IMR-90 (cell line): ENCODE data around the gene ACOT4. TPM values are rescaled to one million over a fixed set of nuclear protein-coding genes. Genes with fewer than 3 reads are reported as not detected.
"Not testable (repeated sequence)": the region's sequence is repeated elsewhere in the genome, so short reads cannot be mapped to it uniquely, and the experiment has no call there.

Experiments used
- ATAC-seq: fragments of 200-7000 bp; cut with Tn5 transposase; 2 replicates; pipeline ENCODE4 v1.9.1; 2020; ENCODE audit warnings: low read depth, mild to moderate bottlenecking, moderate library complexity
- BruUV-seq: library from RNA; stranded (reverse); fragments of 400-500 nt; replicated peaks from 2 replicates; lab custom pipeline; 2021; lab: Mats Ljungman, UMichigan
- CTCF ChIA-PET: fragments of 300-600 bp; formaldehyde crosslinking; extraction: SDS; loops from one replicate; lab custom pipeline; 2021; ENCODE audit warnings: antibody characterized with exemption; lab: Yijun Ruan, JAX
- POLR2A ChIA-PET: fragments of 300-600 bp; sonication (Branson Sonifier 250); formaldehyde crosslinking; loops from one replicate; lab custom pipeline; 2022; ENCODE audit warnings: antibody characterized with exemption; ENCODE audit not compliant: unreplicated experiment; lab: Charles Lee
- DNase-seq: peaks from one replicate; pipeline ENCODE4 v3.0.0; 2013
- H2AFZ ChIP-seq: replicated peaks from 2 replicates; pipeline ENCODE3; 2013; ENCODE audit warnings: low read length, mild to moderate bottlenecking; ENCODE audit not compliant: poor library complexity
- H2AK5ac ChIP-seq: 2 replicates; pipeline ENCODE4 v1.6.1; 2013; ENCODE audit warnings: low read depth, low read length, inconsistent platforms
- H2AK9ac ChIP-seq: replicated peaks from 2 replicates; pipeline ENCODE3; 2013; ENCODE audit warnings: mild to moderate bottlenecking, low read depth, low read length, moderate library complexity; ENCODE audit not compliant: poor library complexity
- H2BK120ac ChIP-seq: 2 replicates; pipeline ENCODE4 v1.6.1; 2013; ENCODE audit warnings: low read depth, low read length, inconsistent platforms
- H2BK15ac ChIP-seq: 3 replicates; pipeline ENCODE4 v1.6.1; 2013; ENCODE audit warnings: low read depth, low read length, inconsistent platforms
- H2BK20ac ChIP-seq: 2 replicates; pipeline ENCODE4 v1.6.1; 2013; ENCODE audit warnings: low read depth, mild to moderate bottlenecking, inconsistent platforms, low read length, moderate library complexity
- H2BK5ac ChIP-seq: 2 replicates; pipeline ENCODE4 v1.6.1; 2013; ENCODE audit warnings: mild to moderate bottlenecking, low read depth, low read length, inconsistent platforms; ENCODE audit not compliant: poor library complexity, severe bottlenecking
- H3K14ac ChIP-seq: replicated peaks from 2 replicates; pipeline ENCODE4 v1.6.1; 2013; ENCODE audit warnings: low read depth, low read length, inconsistent platforms
- H3K18ac ChIP-seq: 2 replicates; pipeline ENCODE4 v1.6.1; 2013; ENCODE audit warnings: low read depth, low read length, control low read depth
- H3K23ac ChIP-seq: 2 replicates; pipeline ENCODE4 v1.6.1; 2013; ENCODE audit warnings: low read depth, low read length, inconsistent platforms
- H3K27ac ChIP-seq: 2 replicates; pipeline ENCODE4 v1.5.1; 2013; ENCODE audit warnings: mild to moderate bottlenecking, control low read depth, low read length; ENCODE audit not compliant: insufficient read depth
- H3K27me3 ChIP-seq: 2 replicates; pipeline ENCODE4 v1.6.1; 2013; ENCODE audit warnings: low read length; ENCODE audit not compliant: control insufficient read depth, insufficient read depth
- H3K36me3 ChIP-seq: 2 replicates; pipeline ENCODE4 v1.6.1; 2013; ENCODE audit warnings: low read length, mixed read lengths; ENCODE audit not compliant: control insufficient read depth, insufficient read depth
- H3K4ac ChIP-seq: 2 replicates; pipeline ENCODE4 v1.6.1; 2013; ENCODE audit warnings: low read depth, low read length, inconsistent platforms
- H3K4me1 ChIP-seq: 2 replicates; pipeline ENCODE4 v1.6.1; 2013; ENCODE audit warnings: low read length, mixed read lengths; ENCODE audit not compliant: control insufficient read depth, insufficient read depth
- H3K4me2 ChIP-seq: 2 replicates; pipeline ENCODE4 v1.6.1; 2013; ENCODE audit warnings: low read depth, mild to moderate bottlenecking, control low read depth, low read length, moderate library complexity
- H3K4me3 ChIP-seq: 2 replicates; pipeline ENCODE4 v1.5.1; 2013; ENCODE audit warnings: low read depth, mild to moderate bottlenecking, control low read depth, low read length, moderate library complexity; ENCODE audit not compliant: insufficient read depth
- H3K56ac ChIP-seq: 2 replicates; pipeline ENCODE4 v1.6.1; 2013; ENCODE audit warnings: low read length, inconsistent platforms; ENCODE audit not compliant: insufficient read depth; ENCODE audit errors: extremely low read depth
- H3K79me1 ChIP-seq, 2 experiments: 2 replicates each; pipeline ENCODE4 v1.6.1; 2013; ENCODE audit warnings: low read length in 2 of 2, inconsistent platforms in 1 of 2, low read depth in 1 of 2
- H3K9ac ChIP-seq: 2 replicates; pipeline ENCODE4 v1.6.1; 2013; ENCODE audit warnings: low read depth, low read length, control low read depth
- H3K9me1 ChIP-seq: 2 replicates; pipeline ENCODE4 v1.6.1; 2013; ENCODE audit warnings: low read length, inconsistent platforms; ENCODE audit not compliant: insufficient read depth
- H3K9me3 ChIP-seq: 2 replicates; pipeline ENCODE4 v1.6.1; 2013; ENCODE audit warnings: low read length; ENCODE audit not compliant: control insufficient read depth, insufficient read depth
- H4K20me1 ChIP-seq: 2 replicates; pipeline ENCODE4 v1.6.1; 2013; ENCODE audit warnings: low read length, inconsistent platforms; ENCODE audit not compliant: insufficient read depth
- H4K5ac ChIP-seq: 2 replicates; pipeline ENCODE4 v1.6.1; 2013; ENCODE audit warnings: mild to moderate bottlenecking, low read depth, low read length, control low read depth
- H4K8ac ChIP-seq, 2 experiments: 2 replicates each; pipeline ENCODE4 v1.6.1; 2013; ENCODE audit warnings: low read depth in 2 of 2, low read length in 2 of 2, control low read depth in 1 of 2, inconsistent platforms in 1 of 2
- H4K91ac ChIP-seq: 2 replicates; pipeline ENCODE4 v1.6.1; 2013; ENCODE audit warnings: low read depth, low read length, inconsistent platforms; ENCODE audit not compliant: insufficient read depth
- WGBS, 2 experiments: methylation state at CpG; one replicate each; pipeline versions ENCODE4 v1.1.5 to v1.1.7; 2013; ENCODE audit warnings: missing lambda C conversion rate in 2 of 2; ENCODE audit not compliant: insufficient read length in 1 of 2; ENCODE audit errors: extremely low coverage in 2 of 2; 5-methylcytosine and 5-hydroxymethylcytosine counted together
- dilution Hi-C: fragments of 300-500 bp; cut with HindIII; formaldehyde crosslinking; loops from one replicate; pipeline ENCODE4 v1.14.3; 2018; ENCODE audit warnings: low sequenced_read_pairs; ENCODE audit not compliant: unreplicated experiment
- in situ Hi-C: fragments of 300-500 bp; cut with MboI; formaldehyde crosslinking; loops from 3 replicates; pipeline ENCODE4 v1.14.3; 2019; ENCODE audit warnings: low sequenced_read_pairs, inconsistent platforms, mixed read lengths
- intact Hi-C: fragments of 100-400 bp; cut with micrococcal nuclease; formaldehyde crosslinking; loops from 2 replicates; pipeline ENCODE4 v1.10.0; 2022
- polyA plus RNA-seq, 3 experiments: library from polyadenylated mRNA; depleted of rRNA; stranded (reverse); fragments of >200 nt; gene quantifications; 2 replicates each; pipeline ENCODE4 v1.2.3, GENCODE V29; 2012; ENCODE audit warnings: low replicate concordance in 1 of 3
- total RNA-seq: library from RNA; depleted of rRNA; stranded (reverse); fragments of >200 nt; gene quantifications from 2 replicates; pipeline ENCODE4 v1.2.3, GENCODE V29; 2012

Gene ACOT4
- total and polyA plus RNA-seq, 2 of the 4 experiments (the other 2 are of a cell fraction), result 0.22 to 0.54 TPM

DNA sequence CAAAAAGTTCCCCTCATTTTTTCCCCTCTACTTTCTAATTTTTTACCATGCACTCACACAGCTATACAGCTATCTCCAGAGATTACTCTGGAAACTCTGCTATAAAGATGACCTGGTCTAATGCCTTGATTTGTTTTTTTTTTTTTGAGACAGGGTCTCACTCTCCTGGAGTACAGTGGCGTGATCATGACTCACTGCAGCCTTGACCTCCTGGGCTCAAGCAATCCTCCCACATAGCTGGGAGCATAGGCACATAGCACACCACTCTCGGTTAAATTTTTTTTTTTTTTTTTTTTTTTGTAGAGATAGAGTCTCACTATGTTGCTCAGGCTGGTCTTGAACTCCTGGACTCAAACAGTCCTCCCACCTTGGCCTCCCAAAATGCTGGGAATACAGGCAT is 33.4 kb upstream of the ACOT4 start:
- H2AK9ac ChIP-seq, H2BK20ac ChIP-seq, H3K4ac ChIP-seq, H3K18ac ChIP-seq, H3K23ac ChIP-seq, H2AFZ ChIP-seq, H4K8ac ChIP-seq, in situ Hi-C loops, H4K91ac ChIP-seq, POLR2A ChIA-PET, H2BK15ac ChIP-seq, H3K9me3 ChIP-seq, dilution Hi-C loops, H3K14ac ChIP-seq, H3K9ac ChIP-seq, H3K27me3 ChIP-seq, CTCF ChIA-PET, H3K36me3 ChIP-seq, H2AK5ac ChIP-seq, H3K27ac ChIP-seq, H3K9me1 ChIP-seq, H3K79me1 ChIP-seq, H4K5ac ChIP-seq, H2BK5ac ChIP-seq, BruUV-seq, intact Hi-C loops, H2BK120ac ChIP-seq, H3K4me3 ChIP-seq, H3K56ac ChIP-seq, DNase-seq, H3K4me1 ChIP-seq, H3K4me2 ChIP-seq, H4K20me1 ChIP-seq, ATAC-seq: not testable (repeated sequence)
- no CpG with 5 or more reads among the region's 2 CpGs for WGBS, 2 experiments

DNA sequence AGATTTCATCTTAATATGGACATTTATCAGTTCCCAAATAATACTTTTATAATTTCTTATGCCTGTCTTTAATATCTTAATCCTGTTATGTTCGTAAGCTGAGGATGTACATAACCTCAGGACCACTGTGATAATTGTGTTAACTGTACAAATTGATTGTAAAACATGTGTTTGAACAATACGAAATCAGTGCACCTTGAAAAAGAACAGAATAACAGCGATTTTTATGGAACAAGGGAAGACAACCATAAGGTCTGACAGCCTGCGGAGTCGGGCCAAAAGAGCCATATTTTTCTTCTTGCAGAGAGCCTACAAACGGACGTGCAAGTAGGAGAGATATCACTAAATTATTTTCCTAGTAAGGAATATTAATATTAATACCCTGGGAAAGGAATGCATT is 29.4 kb upstream of the ACOT4 start:
- H2AK9ac ChIP-seq, H2BK15ac ChIP-seq, DNase-seq, CTCF ChIA-PET, H3K4me2 ChIP-seq, POLR2A ChIA-PET, ATAC-seq, H3K79me1 ChIP-seq, BruUV-seq, H4K5ac ChIP-seq, H3K9me1 ChIP-seq, H2BK120ac ChIP-seq, H2AK5ac ChIP-seq, H3K4me1 ChIP-seq, H3K56ac ChIP-seq, H2AFZ ChIP-seq, H4K8ac ChIP-seq, H3K18ac ChIP-seq, H3K4me3 ChIP-seq, H2BK20ac ChIP-seq, H3K14ac ChIP-seq, H3K23ac ChIP-seq, H4K91ac ChIP-seq, dilution Hi-C loops, H2BK5ac ChIP-seq, H4K20me1 ChIP-seq, H3K36me3 ChIP-seq, H3K9ac ChIP-seq, H3K27me3 ChIP-seq, H3K27ac ChIP-seq, H3K4ac ChIP-seq, intact Hi-C loops, H3K9me3 ChIP-seq: not testable (repeated sequence)
- in situ Hi-C loops, result loop anchor here (5.0 kb wide), 1 partner anchor 40 kb away; no protein-coding TSS in a partner anchor
- no CpG with 5 or more reads among the region's 7 CpGs for WGBS, 2 experiments
